Measurements from ENCODE around the gene HRC.

HRC gene

GRCh38 chr19:49173198-49173597 is 18.0 kb upstream of the HRC start:
- no peaks in the 10 kb centered on the region for H3K36me3 ChIP-seq (replicated peaks; ENCODE audit: insufficient read depth, low read length)
- H4K20me1 ChIP-seq (ENCODE audit: insufficient read depth, low read length) = no peaks in the 10 kb centered on the region
- TF ChIP-seq CTCF (IDR thresholded peaks at IDR 0.05; ENCODE audit: low read length) (no peak), EZH2phosphoT487 (IDR thresholded peaks at IDR 0.05; ENCODE audit: low read length) (no peak), EZH2 (optimal IDR thresholded peaks at IDR 0.05; ENCODE audit: low read depth, low read length) (no peak)
- H3K9me3 ChIP-seq (replicated peaks; ENCODE audit: insufficient read depth, low read length) = no peaks in the 10 kb centered on the region
- H3K9me2 ChIP-seq (replicated peaks; ENCODE audit: insufficient read depth, low read length) = no peaks in the 10 kb centered on the region
- H3K4me3 ChIP-seq (ENCODE audit: low read length) = no peak overlapping the region
- no peaks in the 10 kb centered on the region for H3F3A ChIP-seq (ENCODE audit: insufficient read depth, low read length)
- H3K9ac ChIP-seq (ENCODE audit: low read length) = no peak overlapping the region
- no peaks in the 10 kb centered on the region for H3K79me2 ChIP-seq (ENCODE audit: low read length)
- no peaks in the 10 kb centered on the region for H3K4me1 ChIP-seq (ENCODE audit: low read length)
- no peak for DNase-seq
- no peak overlapping the region for H3K4me2 ChIP-seq (ENCODE audit: low read depth, low read length)
- no peak overlapping the region for H2AFZ ChIP-seq (ENCODE audit: low read length)
- H3K27ac ChIP-seq (ENCODE audit: low read length) = no peak overlapping the region
- H3K27me3 ChIP-seq (replicated peaks; ENCODE audit: insufficient read depth, low read length) = peaks cover 67% of the 10 kb centered on the region

- Histone ChIP-seq H3K79me2 (ENCODE audit: low read length) (no peaks in the 10 kb centered on the region), H3K9me2 (replicated peaks; ENCODE audit: insufficient read depth, low read length) (no peaks in the 10 kb centered on the region), H3K4me1 (ENCODE audit: low read length) (no peaks in the 10 kb centered on the region), H3K4me2 (ENCODE audit: low read depth, low read length) (no peak overlapping the region), H3K4me3 (ENCODE audit: low read length) (no peak overlapping the region), H3K9ac (ENCODE audit: low read length) (no peak overlapping the region), H3K36me3 (replicated peaks; ENCODE audit: insufficient read depth, low read length) (no peaks in the 10 kb centered on the region), H4K20me1 (ENCODE audit: insufficient read depth, low read length) (no peaks in the 10 kb centered on the region), H2AFZ (ENCODE audit: low read length) (no peak overlapping the region), H3K27me3 (replicated peaks; ENCODE audit: insufficient read depth, low read length) (peaks cover 73% of the 10 kb centered on the region), H3K27ac (ENCODE audit: low read length) (no peak overlapping the region), H3F3A (ENCODE audit: insufficient read depth, low read length) (no peaks in the 10 kb centered on the region), H3K9me3 (replicated peaks; ENCODE audit: insufficient read depth, low read length) (no peaks in the 10 kb centered on the region)
- TF ChIP-seq EZH2phosphoT487 (IDR thresholded peaks at IDR 0.05; ENCODE audit: low read length) = no peak
- TF ChIP-seq CTCF (IDR thresholded peaks at IDR 0.05; ENCODE audit: low read length) = no peak
- no peak for DNase-seq
Observed at GRCh38 chr19:49168421-49168820, 13.2 kb upstream of the HRC start.

- no peaks in the 10 kb centered on the region for H3K9me2 ChIP-seq (replicated peaks; ENCODE audit: insufficient read depth, low read length)
- H3K4me1 ChIP-seq (ENCODE audit: low read length) = no peaks in the 10 kb centered on the region
- peaks cover 69% of the 10 kb centered on the region for H3K27me3 ChIP-seq (replicated peaks; ENCODE audit: insufficient read depth, low read length)
- no peak overlapping the region for H3K9ac ChIP-seq (ENCODE audit: low read length)
- H4K20me1 ChIP-seq (ENCODE audit: insufficient read depth, low read length) = no peaks in the 10 kb centered on the region
- no peaks in the 10 kb centered on the region for H3K36me3 ChIP-seq (replicated peaks; ENCODE audit: insufficient read depth, low read length)
- no peak overlapping the region for H3K27ac ChIP-seq (ENCODE audit: low read length)
- no peaks in the 10 kb centered on the region for H3F3A ChIP-seq (ENCODE audit: insufficient read depth, low read length)
- TF ChIP-seq EZH2 (optimal IDR thresholded peaks at IDR 0.05; ENCODE audit: low read depth, low read length) (no peak), CTCF (IDR thresholded peaks at IDR 0.05; ENCODE audit: low read length) (no peak), EZH2phosphoT487 (IDR thresholded peaks at IDR 0.05; ENCODE audit: low read length) (no peak)
- H3K79me2 ChIP-seq (ENCODE audit: low read length) = no peaks in the 10 kb centered on the region
- H3K4me3 ChIP-seq (ENCODE audit: low read length) = no peak overlapping the region
- H2AFZ ChIP-seq (ENCODE audit: low read length) = no peak overlapping the region
- no peak for DNase-seq
- no peaks in the 10 kb centered on the region for H3K9me3 ChIP-seq (replicated peaks; ENCODE audit: insufficient read depth, low read length)
- H3K4me2 ChIP-seq (ENCODE audit: low read depth, low read length) = no peak overlapping the region
Observed at GRCh38 chr19:49167857-49168409, 12.7 kb upstream of the HRC start.

All from MM.1S (cell line).